ENCODE measurements around the gene PVRIG.
"Not testable (repeated sequence)": the region's sequence is repeated elsewhere in the genome, so short reads cannot be mapped to it uniquely, and the experiment has no call there.

The PVRIG gene

DNA sequence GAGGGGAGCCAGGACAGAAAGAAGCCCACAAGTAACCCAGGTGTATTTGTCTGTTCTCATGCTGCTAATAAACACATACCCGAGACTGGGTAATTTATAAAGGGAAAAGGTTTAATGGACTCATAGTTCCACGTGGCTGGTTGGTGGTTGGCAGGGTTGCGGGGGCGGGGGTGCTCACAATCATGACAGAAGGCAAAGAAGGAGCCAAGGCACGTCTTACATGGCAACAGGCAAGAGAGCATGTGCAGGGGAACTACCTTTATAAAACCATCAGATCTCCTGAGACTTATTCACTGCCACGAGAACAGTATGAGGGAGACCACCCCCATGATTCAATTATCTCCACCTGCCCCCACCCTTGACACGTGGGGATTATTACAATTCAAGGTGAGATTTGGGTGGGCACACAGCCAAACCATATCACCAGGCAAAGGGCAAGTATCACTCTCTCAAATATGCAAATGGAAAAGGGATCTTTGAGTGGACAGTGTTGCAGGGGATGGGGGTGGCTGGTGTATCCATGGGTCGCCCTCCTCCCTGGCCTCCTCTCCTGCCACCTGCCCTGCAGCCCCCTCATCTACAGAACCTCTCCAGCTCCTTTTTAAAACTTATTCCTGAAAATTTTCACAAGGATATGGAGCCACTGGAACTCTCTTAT, 15.0 kb downstream of the PVRIG start:
- DNase-seq (ENCODE audit: low spot score): not testable (repeated sequence)

DNA sequence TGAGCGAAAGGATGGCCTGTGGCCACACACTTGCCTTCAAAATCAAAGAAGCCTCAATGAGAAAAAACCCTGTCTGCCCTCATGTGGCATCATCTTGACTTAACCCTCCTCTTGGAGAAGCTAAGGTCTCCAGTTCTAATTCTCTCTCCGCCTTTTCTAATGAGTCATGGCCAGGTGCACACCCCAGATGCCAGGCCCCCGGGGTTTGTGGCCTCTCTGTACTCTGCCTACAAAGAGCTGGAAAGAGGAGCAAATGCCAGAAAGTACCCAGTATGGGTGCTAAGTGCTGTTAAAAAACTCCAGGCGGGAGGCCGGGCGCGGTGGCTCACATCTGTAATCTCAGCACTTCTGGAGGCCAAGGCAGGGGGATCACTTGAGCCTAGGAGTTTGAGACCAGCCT, 20.2 kb downstream of the PVRIG start:
- DNase-seq (ENCODE audit: low spot score): not testable (repeated sequence)

DNA sequence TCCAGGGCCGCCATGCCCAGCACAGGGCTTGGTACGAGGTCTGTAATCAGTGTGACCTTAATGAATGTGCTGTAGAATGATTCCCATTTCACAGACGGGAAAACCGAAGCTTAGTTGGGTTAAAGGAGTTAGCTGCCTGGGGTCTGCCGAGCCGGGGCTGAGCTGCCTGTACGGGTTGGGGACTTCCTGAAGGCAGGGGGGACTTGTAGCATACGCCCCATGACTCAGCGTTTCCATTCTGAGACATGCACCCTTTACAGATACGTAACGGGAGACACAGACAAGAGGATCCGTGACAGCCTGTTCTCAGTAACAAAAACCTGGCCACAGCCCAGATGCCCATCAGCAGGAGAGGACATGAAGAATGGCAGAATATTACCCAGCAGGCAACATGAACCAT, 23.6 kb downstream of the PVRIG start:
- DNase-seq (ENCODE audit: low spot score): peak; percentile 50

DNA sequence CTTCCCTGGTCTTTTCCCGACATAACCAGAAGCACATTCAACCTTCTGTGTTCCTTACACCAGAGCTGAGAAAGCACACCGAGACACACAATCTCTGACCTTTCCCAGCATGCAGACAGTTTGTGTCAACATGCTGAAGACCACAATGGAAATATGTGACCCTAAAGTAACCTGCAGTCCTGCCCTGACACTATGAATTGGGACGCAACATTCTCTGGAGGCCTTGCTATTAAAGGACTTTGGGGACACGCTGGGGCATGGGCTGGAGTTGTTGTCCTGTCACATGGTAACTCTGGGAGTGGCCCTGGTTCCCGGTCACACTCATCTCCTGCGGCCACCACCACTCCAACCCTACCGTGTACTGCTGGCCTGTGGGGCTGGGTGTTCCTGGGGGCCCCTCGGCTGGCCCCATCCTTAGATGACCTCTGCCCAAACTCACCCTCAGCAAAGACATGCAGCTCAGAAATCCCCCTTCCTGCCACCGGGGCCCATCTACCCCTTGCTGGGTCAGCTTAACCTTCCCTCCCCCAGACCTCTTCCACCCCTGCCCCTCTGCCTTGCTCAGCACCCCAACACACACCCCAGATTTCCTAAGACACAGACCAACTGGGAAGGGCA, 25.3 kb downstream of the PVRIG start:
- not testable (repeated sequence) for DNase-seq (ENCODE audit: low spot score)

DNA sequence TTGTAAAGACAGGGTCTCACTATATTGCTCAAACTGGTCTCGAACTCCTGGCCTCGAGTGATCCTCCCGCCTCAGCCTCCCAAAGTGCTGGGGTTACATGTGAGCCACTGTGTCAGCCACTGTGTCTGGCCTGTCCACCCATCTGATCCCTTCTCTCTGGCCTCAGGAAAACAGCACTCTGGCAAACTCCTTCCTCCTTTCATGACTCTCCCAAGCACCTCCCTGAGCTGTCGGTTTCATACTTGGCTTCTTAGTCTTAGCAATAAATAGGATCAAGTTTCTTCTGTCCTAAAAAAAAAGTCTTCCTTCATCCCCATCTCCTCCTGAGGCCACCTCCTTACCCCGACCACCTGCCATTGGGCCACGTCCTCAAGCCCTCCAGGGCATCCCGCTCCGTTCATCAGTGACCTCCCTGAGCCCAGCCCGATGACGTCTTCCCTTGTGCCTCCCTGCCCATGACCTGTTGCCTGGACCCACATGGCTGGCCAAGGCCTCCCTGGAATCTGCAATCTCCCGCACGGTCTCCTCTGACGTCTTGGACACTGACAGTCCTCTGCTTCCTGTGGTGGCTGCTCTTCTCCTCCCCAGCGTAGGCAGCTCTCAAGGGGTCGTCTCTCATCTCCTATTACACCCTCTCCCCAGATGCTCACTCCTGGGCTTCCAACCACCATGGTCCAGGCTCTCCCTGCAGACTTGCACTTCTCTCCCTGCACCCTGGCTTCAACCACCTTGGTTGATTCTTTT, 26.5 kb downstream of the PVRIG start:
- DNase-seq (ENCODE audit: low spot score): not testable (repeated sequence)

DNA sequence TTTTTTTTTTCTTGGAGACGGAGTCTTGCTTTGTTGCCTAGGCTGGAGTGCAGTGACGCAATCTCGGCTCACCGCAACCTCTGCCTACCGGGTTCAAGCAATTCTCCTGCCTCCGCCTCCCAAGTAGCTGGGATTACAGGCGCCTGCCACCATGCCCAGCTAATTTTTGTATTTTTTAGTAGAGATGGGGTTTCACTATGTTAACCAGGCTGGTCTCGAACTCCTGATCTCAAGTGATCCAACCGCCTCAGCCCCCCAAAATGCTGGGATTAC, 27.1 kb downstream of the PVRIG start:
- DNase-seq (ENCODE audit: low spot score): not testable (repeated sequence)

DNA sequence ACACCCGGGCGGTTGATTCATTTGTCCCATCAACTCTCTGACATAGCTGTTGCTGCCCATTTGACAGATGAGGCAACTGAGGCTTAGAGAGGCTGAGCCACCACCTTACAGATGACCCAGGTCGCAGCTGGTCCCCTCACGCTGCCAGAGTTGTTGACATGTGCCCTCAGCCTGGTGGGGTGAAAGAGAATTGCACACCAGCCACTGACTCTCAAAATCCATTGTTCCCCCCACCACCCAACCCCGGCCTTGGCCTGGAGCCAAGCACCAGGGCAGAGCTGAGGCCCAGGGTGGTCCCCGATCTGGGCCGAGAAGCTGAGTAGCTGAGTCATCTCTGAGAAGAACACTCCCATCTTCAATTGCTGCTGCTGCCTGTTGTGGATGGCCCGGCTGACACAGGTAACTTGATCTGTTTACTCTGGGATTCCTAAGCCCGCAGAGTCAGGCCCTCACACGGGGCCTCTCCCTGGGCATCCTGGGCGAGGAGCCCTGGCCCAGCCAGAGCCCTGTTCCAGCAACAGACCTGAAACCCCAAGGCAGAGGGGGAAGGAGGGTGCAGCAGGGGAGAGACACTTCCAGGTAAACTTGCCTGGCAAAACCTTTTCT, 27.5 kb downstream of the PVRIG start:
- no peak for DNase-seq (ENCODE audit: low spot score)

DNA sequence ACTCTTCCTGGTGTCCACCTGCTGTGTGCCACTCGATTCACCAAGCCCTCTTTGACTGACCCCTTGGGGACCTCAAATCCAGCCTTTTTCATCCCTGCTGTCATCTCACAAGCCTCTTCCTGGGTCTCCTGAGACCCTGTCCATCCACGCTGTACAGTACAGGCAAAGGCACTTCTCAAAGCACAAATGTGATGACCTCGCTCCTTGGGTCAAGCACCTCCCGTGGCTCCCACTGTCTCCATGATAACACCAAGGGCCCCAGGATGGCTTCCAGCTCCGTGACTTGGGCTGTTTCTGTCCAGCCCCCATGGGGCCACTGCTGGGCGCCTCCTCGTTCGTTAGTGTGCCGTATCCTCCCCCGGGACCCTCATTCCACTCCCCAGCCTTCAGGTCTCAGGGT, 28.7 kb downstream of the PVRIG start:
- DNase-seq (ENCODE audit: low spot score): no peak

DNA sequence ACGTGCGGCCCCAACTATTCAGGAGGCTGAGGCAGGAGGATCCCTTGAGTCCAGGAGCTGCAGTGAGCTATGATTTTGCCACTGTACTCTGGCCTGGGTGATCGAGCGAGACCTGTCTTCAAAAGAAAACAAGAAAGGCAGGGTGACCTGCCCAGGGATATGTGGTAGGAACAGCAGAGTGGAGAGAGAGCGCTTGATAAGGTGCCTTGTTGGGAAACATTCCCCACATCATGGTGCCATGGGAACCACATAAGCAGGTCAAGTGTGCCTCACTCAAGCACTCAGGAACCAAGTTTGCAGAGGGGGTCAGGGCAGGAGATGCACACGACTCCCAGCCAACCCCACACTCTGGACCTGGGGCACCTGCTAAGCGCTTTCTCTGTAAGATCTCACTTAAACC, 37.3 kb downstream of the PVRIG start:
- no peak for DNase-seq (ENCODE audit: low spot score)

DNA sequence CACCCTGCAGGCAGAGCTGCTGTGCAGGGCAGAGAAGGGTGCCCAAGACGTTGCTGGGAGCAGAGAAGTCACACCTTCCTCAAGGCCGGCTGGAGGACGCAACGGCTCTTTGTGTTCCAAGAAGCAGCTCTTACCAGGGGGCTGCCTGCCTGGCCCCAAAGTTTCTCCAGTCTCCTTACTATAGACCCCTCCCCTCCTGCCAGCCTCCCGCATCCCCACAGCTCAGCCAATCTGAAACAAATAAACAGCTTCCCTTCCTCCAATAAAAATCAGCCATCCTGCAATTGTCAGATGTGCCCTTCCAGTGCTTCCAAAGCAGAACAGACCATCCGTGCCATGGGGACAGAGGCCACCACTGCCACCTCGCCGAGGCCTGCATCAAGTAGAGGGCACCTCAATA, 40.2 kb downstream of the PVRIG start:
- DNase-seq (ENCODE audit: low spot score): not testable (repeated sequence)

DNA sequence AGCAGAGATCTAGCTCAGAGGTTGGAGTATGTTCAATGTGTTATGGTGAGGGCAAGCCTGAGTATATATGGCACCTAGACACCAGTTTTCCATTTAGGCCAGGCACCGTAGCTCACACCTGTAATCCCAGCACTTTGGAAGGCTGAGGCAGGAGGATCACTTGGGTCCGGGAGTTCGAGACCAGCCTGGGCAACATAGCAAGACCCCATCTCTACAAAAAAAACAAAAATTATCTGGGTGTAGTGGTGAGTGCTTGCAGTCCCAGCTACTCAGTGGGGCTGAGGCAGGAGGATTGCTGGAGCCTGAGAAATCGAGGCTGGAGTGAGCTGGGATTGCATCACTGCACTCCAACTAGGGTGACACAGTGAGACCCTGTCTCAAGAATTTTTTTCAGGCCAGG, 43.1 kb downstream of the PVRIG start:
- DNase-seq (ENCODE audit: low spot score): not testable (repeated sequence)

DNA sequence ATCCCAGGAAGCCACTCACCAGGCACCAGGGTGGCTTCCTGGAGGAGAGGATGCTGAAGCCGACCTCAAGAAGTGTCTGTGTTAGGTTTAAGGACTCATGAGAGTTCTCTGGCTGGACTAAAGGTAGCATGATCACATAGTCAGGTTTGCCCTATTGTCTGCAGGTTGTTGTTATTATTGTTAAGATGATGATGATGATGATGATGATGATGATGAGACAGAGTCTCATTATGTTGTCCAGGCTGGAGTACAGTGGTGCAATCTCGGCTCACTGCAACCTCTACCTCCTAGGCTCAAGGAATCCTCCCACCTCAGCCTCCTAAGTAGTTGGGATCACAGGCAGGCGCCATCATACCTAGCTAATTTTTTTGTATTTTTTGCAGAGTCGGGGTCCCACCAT, 44.5 kb downstream of the PVRIG start:
- not testable (repeated sequence) for DNase-seq (ENCODE audit: low spot score)

DNA sequence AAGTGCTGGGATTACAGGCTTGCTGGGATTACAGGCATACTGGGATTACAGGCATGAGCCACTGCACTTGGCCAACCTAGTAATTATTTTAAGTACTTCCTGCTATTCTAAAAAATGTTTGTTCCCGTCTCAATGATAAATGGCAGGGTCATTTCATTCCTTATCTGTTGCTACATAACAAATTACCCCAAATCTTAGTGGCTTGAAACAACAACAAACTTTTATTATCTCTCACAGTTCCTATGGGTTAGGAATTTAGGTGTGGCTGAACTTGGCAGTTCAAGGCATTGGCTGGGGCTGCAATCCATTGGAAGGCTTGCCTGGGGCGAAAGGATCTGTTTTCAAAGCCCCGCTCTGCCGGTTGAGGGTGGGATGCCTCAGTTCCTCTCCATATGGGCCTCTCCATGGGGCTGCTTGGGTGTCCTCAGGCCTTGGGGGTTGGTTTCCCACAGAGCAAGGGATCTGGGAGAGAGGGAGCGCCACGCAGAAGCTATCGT, 45.0 kb downstream of the PVRIG start:
- DNase-seq (ENCODE audit: low spot score): not testable (repeated sequence)

DNA sequence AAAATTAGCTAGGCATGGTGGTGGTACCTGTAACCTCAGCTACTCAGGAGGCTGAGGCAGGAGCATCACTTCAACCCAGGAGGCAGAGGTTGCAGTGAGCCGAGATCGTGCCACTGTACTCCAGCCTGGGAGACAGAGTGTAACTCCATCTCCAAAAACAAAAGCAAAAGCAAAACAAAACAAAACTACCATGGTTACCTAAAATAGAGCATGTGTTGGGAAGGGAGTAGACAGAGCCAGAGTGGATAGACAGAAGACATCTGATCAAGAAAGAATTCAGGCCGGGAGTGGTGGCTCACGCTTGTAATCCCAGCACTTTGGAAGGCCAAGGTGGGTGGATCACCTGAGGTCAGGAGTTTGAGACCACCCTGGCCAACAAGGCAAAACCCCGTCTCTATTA, 46.1 kb downstream of the PVRIG start:
- not testable (repeated sequence) for DNase-seq (ENCODE audit: low spot score)

DNA sequence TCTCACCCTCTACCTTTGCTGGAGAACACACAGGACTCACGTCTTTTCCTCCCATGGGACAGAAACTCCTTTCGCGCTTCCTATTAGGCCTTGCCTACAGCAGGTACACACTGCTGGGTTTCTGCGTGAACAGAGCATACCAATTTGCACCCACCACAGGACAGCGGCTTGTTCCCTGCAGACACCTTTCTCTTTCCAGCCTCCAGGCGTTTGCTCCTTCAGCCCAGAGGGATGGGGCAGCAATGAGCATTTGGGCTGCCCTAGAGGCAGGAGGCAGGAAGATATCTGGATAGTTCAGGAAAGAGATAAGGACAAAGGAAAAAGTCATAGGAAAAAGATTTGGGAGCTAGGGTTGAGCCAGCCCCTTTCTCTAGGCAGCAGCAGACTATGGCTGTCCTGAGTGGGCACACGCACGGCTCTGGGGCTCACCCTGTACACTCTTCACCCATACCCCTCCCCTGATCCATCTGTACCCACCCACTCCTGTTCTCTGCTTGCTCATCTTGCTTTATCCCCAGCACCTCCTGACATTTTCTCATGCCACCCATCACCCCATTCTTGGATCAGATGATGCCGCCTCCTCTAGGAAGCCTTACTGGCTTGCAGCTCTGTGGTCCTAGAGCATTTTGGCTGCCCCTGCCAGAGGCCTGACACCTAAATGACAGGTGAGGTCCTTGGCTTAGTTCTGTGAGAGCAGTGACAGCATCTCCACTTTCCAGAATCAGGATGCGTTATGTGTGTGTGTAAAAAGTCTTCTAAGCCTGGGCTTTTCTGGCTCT, 47.0 kb downstream of the PVRIG start:
- no peak for DNase-seq (ENCODE audit: low spot score)

DNA sequence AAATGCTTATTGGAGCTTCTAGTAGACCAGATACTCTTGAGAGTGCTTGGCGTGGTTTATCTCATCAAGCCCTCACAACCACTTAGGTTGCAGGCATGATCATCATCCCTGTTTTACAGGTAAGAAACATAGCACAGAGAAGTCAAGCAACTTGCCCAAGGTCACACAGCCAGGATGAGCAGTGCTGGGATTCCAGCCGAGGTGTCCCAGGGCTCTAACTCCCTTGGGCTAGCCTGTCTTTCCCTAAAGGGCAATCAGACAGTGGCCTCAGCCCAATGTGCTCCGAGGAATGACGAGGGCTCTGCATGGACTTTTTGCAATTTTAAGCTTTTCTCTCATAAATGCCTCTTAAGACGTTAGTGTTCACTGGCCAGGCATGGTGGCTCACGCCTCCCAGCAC, 47.9 kb downstream of the PVRIG start:
- DNase-seq (ENCODE audit: low spot score): no peak

DNA sequence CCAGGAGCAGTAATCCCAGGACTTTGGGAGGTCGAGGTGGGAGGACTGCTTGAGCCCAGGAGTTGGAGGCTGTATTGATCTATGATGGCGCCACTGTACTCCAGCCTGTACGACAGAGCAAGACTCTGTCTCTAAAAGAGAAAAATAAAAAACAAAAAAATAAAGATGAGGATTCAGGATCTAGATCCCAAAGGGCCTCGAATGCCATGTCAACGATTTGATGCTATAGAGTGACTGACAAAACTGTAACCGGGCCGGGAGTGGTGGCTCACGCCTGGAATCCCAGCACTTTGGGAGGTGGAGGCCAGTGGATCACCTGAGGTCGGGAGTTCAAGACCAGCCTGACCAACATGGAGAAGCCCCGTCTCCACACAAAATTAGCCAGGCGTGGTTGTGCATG, 49.1 kb downstream of the PVRIG start:
- not testable (repeated sequence) for DNase-seq (ENCODE audit: low spot score)

DNA sequence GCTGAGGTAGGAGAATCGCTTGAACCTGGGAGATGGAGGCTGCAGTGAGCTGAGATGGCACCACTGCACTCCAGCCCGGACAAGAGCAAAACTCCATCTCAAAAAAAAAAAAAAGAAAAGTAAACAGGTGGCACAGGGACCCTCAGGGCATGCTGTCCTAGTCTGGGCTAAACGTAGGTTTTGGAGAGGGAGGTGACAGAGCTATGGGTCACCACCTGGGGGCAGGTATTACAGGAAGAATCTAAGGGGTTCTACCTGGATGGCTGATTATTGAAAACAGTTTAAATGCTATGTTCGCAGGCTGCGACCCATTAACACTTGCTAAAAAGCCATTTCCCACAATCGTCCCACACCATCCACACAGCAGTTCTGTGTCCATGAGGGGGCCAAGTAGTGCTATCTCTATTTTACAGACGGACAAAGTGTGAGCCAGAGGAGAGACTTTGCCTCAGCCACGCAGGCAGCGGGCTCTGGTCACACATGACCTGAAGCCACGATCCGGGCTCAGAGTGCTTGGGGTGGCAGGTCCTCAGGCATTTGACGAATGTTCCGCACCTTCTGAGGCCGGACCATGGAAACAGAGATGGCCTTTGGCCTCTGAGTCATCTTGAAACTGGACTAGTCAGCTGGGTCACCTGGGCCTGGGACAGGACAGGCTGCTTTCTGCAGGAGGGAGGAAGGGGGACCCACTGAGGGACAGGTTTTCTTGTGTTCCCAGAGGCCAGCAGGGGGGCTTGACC, 49.7 kb downstream of the PVRIG start:
- not testable (repeated sequence) for DNase-seq (ENCODE audit: low spot score)

DNA sequence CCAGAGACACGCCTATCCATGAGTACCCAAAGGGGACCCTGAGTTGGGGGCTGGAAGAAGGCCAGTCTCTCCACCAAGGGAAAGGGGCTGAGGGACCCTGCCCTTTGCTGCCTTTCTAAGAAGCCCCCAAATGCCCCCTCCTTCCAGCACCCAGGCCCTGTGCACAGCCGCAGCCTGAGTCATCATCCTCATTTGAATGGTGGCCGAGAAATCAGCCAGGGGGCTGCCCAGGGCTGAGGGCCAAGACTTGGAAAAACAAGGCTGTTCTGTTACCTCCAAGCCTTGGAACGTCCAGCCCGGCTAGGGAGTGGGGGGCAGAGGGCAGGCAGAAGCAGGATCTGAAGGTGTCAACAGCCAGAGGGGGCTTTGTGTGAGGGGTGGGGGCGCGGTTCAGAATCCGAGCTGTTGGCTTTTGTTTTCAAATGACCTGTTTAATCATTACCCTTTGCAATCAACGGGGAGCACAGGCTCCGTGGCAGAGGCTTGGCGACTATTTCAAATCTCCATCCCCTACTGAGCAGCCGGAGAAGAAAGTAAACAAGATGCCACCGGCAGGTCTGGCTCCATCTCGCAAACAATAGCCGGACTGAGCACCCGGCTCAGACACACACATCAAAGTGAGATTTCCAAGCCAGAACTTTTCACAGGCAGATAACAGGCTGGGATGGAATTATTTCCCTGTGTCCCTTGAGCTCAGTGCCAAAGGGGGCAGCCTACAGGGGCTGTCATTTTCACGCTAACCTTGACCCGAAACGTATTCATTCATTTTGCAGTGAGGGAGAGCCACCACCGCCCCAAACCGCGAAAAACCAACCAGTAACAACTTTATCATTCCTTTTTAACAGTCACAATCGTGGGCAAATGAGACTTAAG, 50.5 kb downstream of the PVRIG start:
- not testable (repeated sequence) for DNase-seq (ENCODE audit: low spot score)

Measured in CD4-positive, alpha-beta T cell treated with Interleukin-15 for 4 hours (primary cell).